Epidermal melanocyte (primary cell): ENCODE data around the gene DPYSL5.

ENCODE experiments used
- DNase-seq: peaks from one replicate; pipeline ENCODE4 v3.0.0; 2011; ENCODE audit warnings: low spot score; ENCODE audit not compliant: insufficient read length

DPYSL5 gene

DNA sequence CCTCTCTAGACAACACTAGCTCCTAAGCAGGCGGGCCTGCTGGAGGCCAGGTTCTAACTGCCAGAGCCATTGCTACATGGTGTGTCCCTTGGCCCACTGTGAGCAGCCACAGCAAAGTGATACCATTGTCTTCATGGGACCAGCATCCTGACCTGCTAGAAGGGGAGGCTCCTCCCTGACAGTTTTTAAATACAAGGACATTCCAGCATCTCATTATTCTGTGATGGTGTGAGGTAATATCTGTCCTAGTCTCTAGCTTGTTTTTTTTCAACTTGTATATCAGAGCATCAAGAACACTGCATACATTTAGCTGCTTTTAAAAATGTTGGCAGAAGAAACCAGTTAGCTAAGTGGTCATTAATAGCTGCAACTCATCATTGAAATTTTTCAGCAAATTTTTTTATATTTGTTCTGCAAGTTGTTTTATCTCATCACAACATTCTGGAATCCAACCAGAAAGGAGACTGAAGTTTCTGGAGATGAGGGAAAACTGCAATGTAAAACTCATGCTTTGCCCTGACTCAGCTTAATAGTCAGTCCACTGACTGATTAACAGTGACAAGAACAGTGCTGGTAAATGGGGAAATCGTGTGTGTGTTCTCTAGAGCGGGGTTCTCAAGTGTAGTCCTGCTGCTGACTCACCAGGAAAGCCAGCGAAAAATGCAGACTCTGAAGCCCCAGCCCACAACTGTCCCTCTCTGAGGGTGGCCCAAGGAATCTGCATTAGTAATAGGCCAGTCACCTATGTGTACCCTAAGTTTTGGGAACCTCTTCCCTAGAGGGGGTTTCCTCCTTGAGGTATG, 140.3 kb downstream of the DPYSL5 start:
- no peak for DNase-seq

DNA sequence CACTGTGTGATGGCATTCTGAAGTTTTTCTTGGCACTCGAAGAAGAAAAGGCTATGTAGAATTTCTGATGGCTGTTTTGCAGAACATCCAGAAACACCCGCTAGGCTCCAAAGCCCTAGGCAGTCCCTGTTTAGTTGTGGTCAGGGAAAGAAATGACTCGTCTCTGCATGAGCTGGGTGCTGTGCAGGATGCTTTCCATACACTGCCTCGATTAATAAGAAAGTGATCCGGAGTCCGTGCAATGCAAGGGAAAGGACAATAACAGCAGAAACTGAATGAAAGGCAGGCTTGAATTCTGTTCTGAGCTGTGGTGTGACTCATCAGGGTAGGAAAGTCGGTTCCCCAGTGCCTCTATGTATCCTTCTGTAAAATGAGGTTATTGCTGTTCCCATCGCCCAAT, 141.2 kb downstream of the DPYSL5 start:
- DNase-seq, result no peak

DNA sequence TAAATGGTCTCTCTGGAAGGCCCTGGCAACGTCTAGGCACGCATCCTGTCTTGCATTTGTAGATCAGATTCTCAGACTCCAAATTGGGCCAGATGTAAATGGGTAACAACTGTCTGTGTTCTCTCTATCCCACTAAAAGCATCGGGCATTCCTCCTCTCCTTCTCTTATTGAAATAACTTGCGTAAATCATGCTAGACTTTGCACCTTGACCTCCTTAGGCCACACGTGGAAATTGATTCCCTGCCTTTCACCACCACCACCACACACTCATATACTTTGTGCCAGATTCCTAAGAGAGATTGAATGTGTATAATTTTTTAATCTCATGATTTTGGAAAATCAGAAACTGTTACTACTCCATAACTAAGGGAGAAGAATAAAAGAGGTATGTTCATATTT, 143.8 kb downstream of the DPYSL5 start:
- no peak for DNase-seq

DNA sequence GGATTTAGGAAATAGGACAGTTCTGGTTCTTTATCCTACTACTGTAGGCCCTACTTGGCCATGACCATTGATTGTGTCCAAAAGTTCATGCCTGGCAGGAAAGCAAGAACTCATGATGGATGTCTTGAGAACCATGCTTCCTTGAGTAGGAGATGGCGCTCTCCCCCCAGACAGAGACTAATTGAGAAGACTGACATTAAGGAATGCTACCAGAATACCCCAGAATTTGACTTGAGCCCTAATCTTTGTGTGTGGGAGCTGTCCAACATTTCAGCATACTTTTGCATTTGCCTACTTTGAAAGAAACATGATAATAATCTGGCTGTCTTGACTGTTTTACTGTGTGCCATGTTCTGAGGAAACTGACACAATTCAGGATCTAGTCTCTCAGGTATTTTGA, 145.8 kb downstream of the DPYSL5 start:
- DNase-seq, result peak; percentile 1

DNA sequence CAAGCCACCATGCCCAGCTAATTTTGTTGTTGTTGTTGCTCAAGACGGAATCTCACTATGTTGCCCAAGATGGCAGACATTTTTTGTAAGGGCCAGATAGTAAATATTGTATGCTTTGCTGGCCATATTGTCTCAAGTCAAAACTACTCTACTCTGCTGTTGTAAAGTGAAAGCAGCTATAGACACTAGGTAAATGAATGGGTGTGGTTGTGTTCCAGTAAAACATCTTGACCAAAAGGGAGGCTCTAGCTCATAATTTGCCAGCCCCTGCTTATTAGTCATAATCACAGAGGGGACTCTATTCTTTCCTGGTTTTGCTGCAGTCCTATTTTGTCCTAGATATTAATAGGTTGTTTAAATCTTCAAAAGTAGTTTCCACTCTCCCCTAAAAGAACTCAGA, 147.1 kb downstream of the DPYSL5 start:
- DNase-seq, result no peak

DNA sequence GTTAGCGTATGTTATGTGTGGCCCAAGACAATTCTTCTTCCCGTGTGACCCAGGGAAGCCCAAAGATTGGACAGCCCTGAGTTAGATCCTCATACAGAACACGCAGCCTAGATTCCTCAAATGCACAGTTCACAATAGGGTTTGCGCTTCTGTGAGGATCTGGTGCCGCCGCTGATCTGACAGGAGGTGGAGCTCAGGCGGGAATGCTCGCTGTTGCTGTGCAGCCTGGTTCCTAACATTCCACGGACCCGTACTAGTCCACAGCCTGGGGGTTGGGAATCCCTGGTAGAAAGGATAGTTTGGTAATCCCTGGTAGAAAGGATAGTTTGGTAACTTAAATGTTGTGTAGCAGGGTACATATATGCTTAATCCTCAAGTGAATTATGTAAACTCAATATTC, 149.5 kb downstream of the DPYSL5 start:
- DNase-seq, result no peak

DNA sequence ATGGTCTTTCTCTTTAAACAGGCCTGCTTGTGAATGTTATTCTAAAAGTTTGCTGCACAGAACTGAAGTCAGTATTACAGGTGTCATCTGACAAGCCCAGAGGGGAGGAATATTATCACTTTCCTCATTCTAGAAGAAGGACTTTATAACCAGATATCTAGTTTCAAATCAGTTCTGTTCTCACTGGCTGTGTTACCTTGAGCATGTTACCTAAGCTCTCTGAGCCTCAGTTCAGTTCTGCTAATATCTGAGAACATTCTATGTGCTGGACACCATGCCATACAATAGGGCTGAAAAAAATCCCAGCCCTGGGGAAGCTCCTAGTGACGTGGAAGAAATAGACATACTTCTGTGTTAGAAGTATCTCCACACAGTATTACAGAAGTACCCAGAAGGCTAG, 150.4 kb downstream of the DPYSL5 start:
- no peak for DNase-seq
